NOMO-1 (cell line): Measurements from ENCODE around the gene RXFP2.

Source experiments
- DNase-seq, 2 experiments: peaks; one replicate each; lab custom pipeline; 2025; ENCODE audit not compliant: unreplicated experiment in 2 of 2; lab: John Stamatoyannopoulos, UW

The RXFP2 gene

DNA sequence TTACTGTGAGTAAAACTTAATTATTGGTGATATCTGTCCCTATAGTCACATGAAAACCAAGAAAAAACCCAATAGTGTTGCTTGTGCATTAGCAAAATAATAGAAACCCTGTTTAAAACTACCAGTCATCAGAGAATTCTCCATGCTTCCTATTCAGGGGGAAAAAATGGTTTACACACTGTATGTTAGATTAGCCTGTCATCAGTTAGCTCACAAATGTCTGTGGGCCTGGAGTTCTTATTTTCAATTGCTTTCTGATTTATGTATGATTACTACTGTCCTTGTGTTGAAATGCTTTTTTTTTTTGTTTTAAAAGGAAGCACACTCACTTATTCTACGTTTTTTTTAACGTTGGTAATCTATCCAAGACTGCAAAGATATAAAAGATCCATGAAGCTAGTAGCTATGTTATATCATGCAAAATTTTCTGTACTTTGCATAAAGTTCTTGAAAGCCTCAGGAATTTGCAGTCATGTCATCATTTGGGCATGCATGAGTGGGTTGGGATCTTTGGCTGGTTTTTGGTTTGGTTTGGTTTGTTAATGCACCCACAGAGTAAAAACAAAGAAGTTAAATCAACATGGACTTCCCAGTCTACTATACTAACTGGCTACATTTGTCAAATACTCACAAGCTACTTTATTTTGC, 25.9 kb downstream of the RXFP2 start:
- DNase-seq: no peak

DNA sequence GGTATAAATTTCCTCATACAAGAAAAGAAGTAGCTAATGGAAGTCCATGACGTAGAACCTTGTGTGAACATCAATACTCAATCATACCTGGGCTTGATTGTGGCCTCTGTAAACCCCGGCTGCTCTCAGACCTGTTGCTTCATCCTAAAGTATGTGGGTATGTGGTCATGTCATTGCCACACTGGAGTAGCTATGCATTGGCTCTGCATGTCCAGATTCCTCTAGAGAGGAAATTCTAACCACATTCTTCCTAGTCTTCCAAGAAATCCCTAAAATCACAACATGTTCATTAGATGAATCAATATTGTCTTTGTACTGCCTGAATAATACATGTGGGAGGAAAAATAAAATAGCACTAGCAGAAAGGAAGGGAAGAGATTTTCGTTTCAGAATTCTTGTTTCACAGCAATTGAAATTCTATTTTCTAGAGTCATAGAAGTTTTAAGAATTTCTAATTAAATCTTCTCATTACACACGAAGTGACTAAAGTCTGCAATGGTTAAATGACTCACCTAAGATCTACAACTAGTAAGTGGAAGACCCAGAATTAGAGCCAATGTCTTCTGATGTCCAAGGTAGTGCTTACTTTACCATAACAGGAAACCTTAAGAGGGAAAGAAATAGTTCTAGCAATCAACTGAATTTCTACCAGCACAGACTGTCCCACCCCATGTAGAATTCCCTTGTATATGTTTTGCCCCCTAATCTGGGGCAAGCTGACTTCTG, 28.0 kb downstream of the RXFP2 start:
- DNase-seq: no peak

DNA sequence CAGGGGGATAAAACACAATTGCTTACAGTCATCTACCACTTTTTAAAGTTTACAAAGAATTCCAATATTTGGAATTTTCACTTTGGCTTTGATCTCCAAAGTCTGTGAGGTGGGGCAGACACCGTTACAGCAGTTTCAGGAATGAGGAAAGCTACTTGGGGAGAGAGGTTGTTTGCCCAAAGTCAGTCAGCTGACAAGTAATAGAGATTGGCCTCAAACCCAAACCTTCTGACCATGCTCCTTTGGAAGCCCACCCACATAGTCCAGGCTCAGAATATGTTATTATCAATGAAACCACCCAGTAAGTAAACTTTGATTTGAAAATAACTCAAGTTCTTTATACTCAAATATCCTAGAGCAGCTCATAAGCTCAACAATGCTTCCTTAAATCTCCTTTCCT, 29.0 kb downstream of the RXFP2 start:
- no peak for DNase-seq

GRCh38 chr13:31769575-31769974, 30.2 kb downstream of the RXFP2 start:
- DNase-seq: no peak

DNA sequence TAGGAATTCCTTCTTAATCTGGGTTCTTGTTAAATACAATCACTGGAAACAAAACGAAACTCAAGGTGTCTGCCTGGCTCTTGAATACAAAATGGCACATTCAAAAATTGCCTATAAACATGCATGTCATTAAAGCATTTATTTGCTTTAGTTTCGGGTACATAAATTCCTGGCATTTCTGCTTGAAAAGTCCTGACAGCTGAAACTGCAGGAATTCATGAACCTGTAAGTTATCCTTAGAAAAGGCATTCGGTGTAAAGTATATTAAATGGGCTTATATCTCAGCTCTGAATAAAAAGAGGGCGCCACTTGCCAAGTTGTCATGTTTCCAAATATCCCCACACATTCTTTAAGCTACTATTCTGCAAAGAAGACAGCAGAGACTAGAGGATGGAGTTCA, 32.9 kb downstream of the RXFP2 start:
- DNase-seq: no peak

GRCh38 chr13:31773538-31773937, 34.2 kb downstream of the RXFP2 start:
- no peak for DNase-seq

GRCh38 chr13:31774186-31774750, 34.9 kb downstream of the RXFP2 start:
- no peak for DNase-seq

- no peak for DNase-seq
Observed at GRCh38 chr13:31775148-31775547, 35.8 kb downstream of the RXFP2 start.

- peak in 1 of 2 experiments; percentile 36 for DNase-seq
Observed at GRCh38 chr13:31775686-31776085, 36.4 kb downstream of the RXFP2 start.

- DNase-seq: no peak
Observed at GRCh38 chr13:31781064-31781463, 41.7 kb downstream of the RXFP2 start.

GRCh38 chr13:31786011-31786410, 46.7 kb downstream of the RXFP2 start:
- no peak for DNase-seq

GRCh38 chr13:31790992-31791391, 51.7 kb downstream of the RXFP2 start:
- peak in 1 of 2 experiments; percentile 64 for DNase-seq

GRCh38 chr13:31793246-31793645, 53.9 kb downstream of the RXFP2 start:
- DNase-seq: no peak

DNA sequence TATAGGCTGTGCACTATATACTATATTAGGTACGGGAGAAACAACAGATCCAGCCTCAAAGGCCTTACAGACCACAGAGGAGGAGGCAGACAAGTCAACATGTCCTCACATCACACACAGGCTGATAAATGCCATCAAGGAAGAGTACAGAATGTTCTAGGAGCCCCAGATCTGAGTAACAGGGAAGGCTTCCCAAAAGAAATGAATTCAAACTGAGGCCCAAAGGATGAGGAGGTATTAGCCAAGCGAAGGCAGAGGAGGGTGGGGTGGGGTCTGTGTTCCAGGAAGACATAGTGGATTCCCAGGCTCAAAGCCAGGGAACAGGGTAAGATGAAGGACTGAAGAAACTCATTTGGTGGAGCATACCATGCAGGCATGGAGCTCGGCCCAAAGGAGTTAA, 55.1 kb downstream of the RXFP2 start:
- DNase-seq: no peak

- no peak for DNase-seq
Observed at GRCh38 chr13:31797154-31797775, 57.9 kb downstream of the RXFP2 start.

- DNase-seq: peak; percentile 84 to 90
Observed at GRCh38 chr13:31798189-31798588, 58.9 kb downstream of the RXFP2 start.

- DNase-seq: peak in 1 of 2 experiments; percentile 35
Observed at GRCh38 chr13:31801088-31801487, 61.8 kb downstream of the RXFP2 start.

GRCh38 chr13:31803311-31803710, 64.0 kb downstream of the RXFP2 start:
- peak; percentile 46 to 90 for DNase-seq

- DNase-seq: peak; percentile 77 to 79
Observed at GRCh38 chr13:31805841-31806240, 66.5 kb downstream of the RXFP2 start.

DNA sequence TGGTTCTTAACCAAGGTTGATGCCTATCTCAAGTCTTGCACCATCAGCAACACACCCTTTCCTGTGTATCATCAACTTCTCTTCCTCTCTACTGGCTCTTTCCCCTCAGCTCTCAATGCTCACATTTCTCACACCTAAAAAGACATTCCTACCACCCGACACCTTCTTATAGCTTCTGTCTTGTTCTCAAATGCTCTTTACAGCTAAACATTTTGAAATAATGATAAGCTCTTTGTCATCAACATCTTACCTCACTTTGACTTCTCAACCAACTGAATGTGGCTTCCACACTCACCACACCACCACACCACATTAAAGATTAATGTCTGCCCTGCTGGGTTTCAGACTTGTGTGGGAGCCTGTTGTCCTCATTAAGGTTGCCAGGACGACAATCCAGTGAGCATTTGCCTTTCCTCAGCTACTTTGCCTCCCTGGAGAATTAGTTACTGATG, 67.8 kb downstream of the RXFP2 start:
- peak; percentile 96 for DNase-seq

DNA sequence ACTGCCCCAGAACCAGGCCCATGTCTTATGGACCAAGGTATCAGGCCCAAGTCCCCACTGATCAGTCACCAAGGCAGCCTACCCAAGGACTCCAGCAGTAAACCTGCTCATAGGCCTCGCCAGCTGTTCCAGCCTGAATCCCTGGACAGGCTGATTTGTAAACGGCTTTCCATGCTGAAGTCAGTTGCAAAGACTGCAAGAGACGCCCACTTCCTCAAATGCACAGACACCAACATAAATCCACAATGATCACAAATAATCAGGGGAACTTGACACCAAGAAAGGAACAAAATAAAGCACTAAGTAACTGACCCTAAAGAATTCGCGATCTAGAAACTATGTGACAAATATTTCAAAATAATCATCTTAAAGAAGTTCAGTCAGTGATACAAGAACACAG, 75.2 kb downstream of the RXFP2 start:
- peak; percentile 75 to 97 for DNase-seq
